Central memory CD4-positive, alpha-beta T cell (primary cell): ENCODE results near the gene WDFY4.

ENCODE experiments used
- DNase-seq: peaks from one replicate; pipeline ENCODE4 v3.0.0; 2022

The WDFY4 gene

DNA sequence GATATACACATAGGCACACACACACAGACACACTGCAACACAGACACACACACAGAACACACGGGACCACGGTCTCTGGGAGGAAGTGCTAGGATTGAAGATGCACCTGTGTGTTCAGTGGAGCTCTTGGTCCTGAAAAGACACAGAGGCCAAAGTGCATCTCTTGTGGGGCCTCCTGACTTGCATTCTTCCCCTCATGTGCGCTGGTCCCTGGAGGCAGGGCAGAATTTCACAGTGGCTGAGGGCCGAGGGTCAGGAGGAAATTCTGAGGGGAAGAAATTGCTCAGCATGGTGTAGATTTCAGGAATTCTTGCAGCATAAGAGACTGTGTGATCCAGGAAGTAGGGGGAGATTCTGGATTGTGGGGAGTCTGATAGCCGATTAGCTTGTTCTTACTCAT, 35.9 kb downstream of the WDFY4 start:
- no peak for DNase-seq

- DNase-seq, result no peak
These were observed 37.8 kb downstream of the WDFY4 start for GRCh38 chr10:48722153-48723145.

DNA sequence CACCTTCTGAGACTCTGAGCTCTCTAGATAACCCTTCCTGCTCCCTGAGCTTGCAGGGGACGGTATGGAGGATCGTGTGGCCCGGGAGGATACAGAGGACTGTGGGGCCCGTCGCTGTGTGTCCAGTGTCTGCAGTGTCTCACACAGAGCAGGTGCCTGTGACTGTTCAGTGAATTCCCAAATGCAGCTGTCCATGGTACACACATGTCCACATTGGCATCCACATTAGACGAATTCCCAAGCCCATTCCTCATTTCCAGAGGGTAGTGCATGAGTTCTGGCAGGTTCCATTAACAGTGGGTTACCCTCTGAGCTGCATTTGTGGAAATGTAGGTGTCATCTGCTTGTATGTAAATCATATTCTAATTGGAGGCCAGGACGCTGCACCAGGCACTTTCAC, 39.5 kb downstream of the WDFY4 start:
- DNase-seq, result no peak

- no peak for DNase-seq
These were observed 41.0 kb downstream of the WDFY4 start for GRCh38 chr10:48725708-48726107.

- no peak for DNase-seq
These were observed 43.2 kb downstream of the WDFY4 start for GRCh38 chr10:48727866-48728265.

DNA sequence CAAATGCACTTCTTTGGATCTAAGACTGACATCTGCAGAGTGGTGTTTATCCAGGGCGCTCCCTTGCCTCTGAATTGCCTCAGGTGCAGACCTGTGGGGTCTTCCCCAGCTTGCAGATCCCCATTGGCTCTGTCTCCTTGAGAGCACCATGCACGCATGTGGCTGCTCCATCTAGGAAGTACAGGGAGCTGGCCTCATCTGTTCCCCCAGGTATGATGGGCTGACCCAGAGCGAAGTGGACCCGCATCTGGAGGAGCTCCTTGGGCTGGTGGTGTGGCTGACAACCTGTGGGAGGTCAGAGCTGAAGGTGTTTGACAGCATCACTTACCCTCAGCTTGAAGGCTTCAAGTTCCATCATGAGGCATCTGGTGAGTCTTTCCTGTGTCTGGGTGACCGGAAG, 44.5 kb downstream of the WDFY4 start:
- DNase-seq, result no peak

DNA sequence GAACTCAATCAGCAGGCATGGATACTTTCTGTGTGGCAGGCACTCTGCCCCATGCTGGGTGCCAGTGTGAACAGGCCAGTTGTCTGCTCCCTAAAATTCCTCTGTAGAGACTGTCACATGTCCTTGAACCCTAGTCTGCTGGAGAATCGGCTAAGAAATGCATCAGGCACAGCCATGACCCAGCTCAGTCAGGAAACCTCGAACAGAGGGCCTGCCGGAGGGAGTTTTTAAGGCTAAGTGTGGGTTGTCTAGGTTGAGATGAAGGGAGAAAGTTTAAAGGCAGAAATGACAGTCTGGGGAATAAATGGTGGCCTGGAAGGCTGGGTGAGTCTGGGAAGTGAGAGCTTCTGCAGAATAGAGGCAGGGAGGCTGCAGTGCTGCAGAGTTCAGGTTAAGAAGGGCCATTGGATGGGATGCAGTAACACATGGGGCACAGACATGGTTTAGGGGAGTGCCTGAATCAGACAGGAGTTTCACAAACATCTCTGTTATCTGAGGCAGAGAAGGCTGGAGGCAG, 45.3 kb downstream of the WDFY4 start:
- no peak for DNase-seq

DNA sequence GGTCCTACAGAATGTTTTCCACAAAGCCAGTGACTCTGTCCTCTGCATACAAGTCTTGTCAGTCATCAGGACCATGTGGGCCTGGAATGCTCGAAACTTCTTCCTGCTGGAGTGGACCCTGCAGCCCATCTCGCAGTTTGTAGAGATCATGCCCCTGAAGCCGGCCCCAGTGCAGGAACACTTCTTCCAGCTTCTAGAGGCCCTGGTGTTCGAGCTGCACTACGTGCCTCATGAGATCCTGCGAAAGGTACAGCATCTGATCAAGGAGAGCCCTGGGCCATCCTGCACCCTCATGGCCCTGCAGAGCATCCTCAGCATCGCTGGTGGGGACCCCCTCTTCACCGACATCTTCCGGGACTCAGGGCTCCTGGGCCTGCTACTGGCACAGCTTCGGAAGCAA, 46.5 kb downstream of the WDFY4 start:
- no peak for DNase-seq

- no peak for DNase-seq
These were observed 47.0 kb downstream of the WDFY4 start for GRCh38 chr10:48731654-48732053.

DNA sequence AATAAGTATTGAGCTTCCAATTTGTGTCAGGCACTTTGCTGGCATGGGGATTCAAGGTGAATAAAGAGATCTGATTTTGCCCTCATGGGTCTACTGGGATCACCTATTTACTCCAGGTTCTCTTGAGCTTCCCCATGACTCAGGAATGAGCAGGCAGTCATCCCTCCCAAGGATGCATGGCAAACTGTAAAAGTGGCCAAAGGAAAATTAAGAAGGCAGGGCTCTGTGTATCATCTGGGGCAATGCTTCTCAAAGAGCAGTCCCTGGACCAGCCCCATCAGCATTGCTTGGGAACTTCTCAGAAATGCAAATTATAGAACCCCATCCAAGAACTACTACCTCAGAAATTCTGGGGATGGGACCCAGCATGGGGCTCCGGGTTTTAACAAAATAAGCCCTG, 48.7 kb downstream of the WDFY4 start:
- no peak for DNase-seq

GRCh38 chr10:48735836-48736390, 51.2 kb downstream of the WDFY4 start:
- no peak for DNase-seq

- DNase-seq, result no peak
These were observed 51.9 kb downstream of the WDFY4 start for GRCh38 chr10:48736596-48736995.

DNA sequence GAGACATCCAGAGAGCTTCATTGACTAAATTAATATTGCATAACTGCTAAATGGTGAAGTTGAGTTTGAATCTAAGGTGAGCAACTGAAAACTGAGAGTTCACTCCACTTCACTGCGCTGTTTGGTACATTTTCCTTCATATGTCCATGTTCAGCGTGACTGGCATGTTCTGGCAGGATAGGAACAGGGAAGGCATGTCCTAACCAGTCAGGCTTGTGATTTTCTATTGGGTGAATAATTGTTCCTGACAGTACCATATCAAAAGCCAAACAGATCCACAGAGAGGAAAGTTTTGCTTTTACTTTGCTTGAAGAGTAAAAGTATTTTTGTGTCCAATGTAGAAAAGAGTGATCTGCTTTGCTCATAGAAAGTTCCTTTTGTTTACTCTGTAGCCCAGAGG, 53.2 kb downstream of the WDFY4 start:
- DNase-seq, result no peak

GRCh38 chr10:48739170-48739569, 54.5 kb downstream of the WDFY4 start:
- DNase-seq, result no peak

- no peak for DNase-seq
These were observed 55.5 kb downstream of the WDFY4 start for GRCh38 chr10:48740015-48740707.

- no peak for DNase-seq
These were observed 56.3 kb downstream of the WDFY4 start for GRCh38 chr10:48740988-48741387.

- DNase-seq, result no peak
These were observed 58.5 kb downstream of the WDFY4 start for GRCh38 chr10:48742891-48743860.

DNA sequence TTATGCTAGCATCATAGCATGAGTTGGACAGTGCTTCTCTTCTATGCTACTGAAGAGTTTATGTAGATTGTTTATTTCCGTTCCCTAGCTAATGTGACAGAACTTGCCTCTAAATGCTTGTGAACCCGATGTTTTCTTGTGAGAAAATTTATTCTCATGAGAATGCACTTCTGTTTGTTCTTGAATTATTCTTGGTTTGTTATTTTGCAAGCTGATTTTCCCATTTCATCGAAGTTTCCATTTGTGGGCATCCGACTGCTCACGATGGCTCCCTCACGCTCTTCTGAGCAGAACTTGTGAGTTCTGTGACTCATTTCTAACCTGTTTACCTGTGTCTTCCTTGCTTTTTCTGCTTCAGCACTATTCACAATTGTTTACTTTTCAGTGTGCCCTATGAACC, 59.9 kb downstream of the WDFY4 start:
- no peak for DNase-seq

DNA sequence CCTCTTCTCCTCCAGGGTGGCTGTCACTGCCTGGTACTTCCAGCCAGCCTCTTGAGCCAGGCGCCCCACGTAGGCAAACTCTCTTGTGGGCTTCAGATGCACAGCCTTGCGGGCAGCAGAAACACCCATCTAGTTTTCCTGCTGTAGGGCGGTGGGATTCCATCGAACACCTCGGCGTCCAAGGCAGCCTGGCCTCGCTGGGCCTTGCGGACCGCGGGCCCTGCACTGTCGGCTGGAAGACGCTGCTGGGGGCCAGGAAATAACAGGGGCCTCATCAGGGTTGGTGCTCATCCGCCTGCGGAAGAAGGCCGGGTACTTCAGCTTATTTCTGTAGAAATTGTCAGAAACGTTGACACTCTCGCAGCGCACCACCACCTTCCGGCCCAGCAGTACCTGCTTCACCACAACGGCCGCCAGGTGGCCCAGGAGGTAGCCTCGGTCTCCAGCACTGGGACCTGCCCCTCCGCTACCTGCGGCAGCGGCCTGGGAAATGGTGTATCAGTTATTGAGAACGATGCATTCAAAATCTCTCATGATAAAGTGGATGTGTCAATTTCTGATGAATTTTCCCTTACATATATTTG, 61.1 kb downstream of the WDFY4 start:
- DNase-seq, result no peak

GRCh38 chr10:48748573-48748972, 63.9 kb downstream of the WDFY4 start:
- DNase-seq, result no peak

- no peak for DNase-seq
These were observed 64.6 kb downstream of the WDFY4 start for GRCh38 chr10:48749254-48749787.

DNA sequence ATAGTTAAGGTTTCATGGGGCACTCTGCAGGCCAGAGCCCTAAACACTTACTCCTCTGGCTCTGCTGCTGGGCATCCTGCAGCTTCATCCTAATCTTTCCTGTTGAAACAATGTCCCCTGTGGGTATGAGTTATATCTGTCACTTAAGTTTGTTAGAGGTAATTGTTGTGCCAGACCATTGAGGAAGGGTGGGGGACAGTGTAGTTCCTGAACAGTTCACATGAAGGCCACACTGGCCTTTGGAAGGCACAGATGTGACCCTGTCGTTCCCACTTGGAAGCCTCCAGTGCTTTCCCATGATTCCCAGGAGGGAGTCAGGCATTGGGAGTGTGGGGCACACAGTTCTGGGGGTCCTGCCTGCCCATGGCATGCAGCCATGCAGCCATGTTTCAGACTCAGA, 65.3 kb downstream of the WDFY4 start:
- no peak for DNase-seq
